ENCODE results near the gene TAC4. TPM values are rescaled to one million over a fixed set of nuclear protein-coding genes. Genes with fewer than 3 reads are reported as not detected.
A peak's percentile ranks its signal among the peaks of the same experiment; 100 is the strongest.

TAC4 gene, protein sequence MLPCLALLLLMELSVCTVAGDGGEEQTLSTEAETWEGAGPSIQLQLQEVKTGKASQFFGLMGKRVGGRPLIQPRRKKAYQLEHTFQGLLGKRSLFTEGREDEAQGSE
- total RNA-seq (not detected in 2 replicates), polyA plus RNA-seq (0.19 and 0.27 TPM in 2 replicates), polyA minus RNA-seq (not detected in 2 replicates), Bru-seq, nascent RNA (not detected), BruChase-seq, experiment 1, labeled RNA remaining after a 6-hour chase (not detected), BruChase-seq, experiment 2, labeled RNA remaining after a 2-hour chase (percentile 8 among the genes with signal in this experiment)
- 0.14 and 0.27 TPM in 2 replicates for polyA plus RNA-seq (2011; cell fraction: cytosol; rRNA removed)
- polyA plus RNA-seq (2011; cell fraction: nucleus; rRNA removed) = 0.32 TPM in 1 of 2 replicates, not detected in the other
- not detected in 2 replicates for polyA plus RNA-seq (2012)
- not detected for polyA minus RNA-seq (2011; cell fraction: cytosol; rRNA and poly(A)+ RNA removed)
- polyA minus RNA-seq (2011; cell fraction: nucleus; rRNA and poly(A)+ RNA removed) = not detected in 2 replicates
- long read RNA-seq, partial matches to known transcripts = 0 of 17 reads
- long read RNA-seq, other reads (novel, unspliced or antisense) = 17 of 17 reads

DNA sequence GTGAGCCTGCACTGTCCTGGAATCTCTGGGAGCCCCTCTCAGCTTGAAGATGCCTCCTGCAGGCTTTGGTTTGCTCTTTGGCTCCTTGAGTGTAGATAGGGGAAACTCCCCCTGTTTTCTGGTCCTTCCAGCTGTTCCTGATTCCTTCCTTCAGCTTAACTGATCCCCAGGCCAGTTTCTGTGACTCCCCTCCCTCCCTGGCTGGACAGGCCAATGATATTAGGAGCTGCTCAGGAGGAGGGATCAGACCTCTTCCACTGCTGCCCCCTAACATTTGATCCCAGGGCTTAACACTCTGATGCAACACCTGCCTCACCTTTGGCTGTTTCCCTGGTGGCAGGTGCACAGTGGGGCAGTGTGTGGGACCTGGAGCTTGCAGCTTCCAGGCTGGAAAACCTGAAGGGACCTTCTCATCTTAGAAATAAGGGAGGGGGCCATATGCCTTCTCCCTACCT, at the start of gene TAC4:
Gene TAC4 (minus strand): TSS at position 51 of the 455 bp plus-strand sequence. CDS start 52 bp downstream, outside the sequence.
- Histone ChIP-seq H3K4me3 (replicated peaks in 1 of 3; ENCODE audit: insufficient read depth in 1 of 3, low read depth in 1 of 3, low read length in 3 of 3) (no peak within 1 kb of the TSS), H3K9me1 (replicated peaks; ENCODE audit: control insufficient read depth, extremely low read depth, insufficient read depth, low read length) (no peaks in the 10 kb centered on the region), H3K27me3 (ENCODE audit: control insufficient read depth in 2 of 2, insufficient read depth in 2 of 2, low read length in 2 of 2) (no peaks in the 10 kb centered on the region), H2AFZ (ENCODE audit: low read depth, low read length) (no peak within 1 kb of the TSS), H3K79me2 (ENCODE audit: control insufficient read depth, insufficient read depth, low read length) (no peaks in the 10 kb centered on the region), H3K4me2 (ENCODE audit: insufficient read depth, low read length) (no peak within 1 kb of the TSS), H3K9ac (replicated peaks; ENCODE audit: extremely low read depth, insufficient read depth, low read length) (no peak within 1 kb of the TSS), H3K27ac (ENCODE audit: insufficient read depth, low read depth, low read length) (no peak within 1 kb of the TSS), H3K36me3 (ENCODE audit: control insufficient read depth in 2 of 2, extremely low read depth in 1 of 2, insufficient read depth in 2 of 2, low read length in 2 of 2) (peaks cover 0 to 8% of the 10 kb centered on the region in 2 experiments), H3K9me3 (replicated peaks; ENCODE audit: control insufficient read depth, insufficient read depth, low read length) (no peaks in the 10 kb centered on the region), H4K20me1 (replicated peaks; ENCODE audit: control insufficient read depth, extremely low read depth, insufficient read depth, low read length) (no peaks in the 10 kb centered on the region), H3K4me1 (ENCODE audit: control insufficient read depth, extremely low read depth, insufficient read depth, low read length) (peaks cover 14% of the 10 kb centered on the region)
- TF ChIP-seq, protein P1, sequence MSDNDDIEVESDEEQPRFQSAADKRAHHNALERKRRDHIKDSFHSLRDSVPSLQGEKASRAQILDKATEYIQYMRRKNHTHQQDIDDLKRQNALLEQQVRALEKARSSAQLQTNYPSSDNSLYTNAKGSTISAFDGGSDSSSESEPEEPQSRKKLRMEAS (IDR thresholded peaks at IDR 0.05; ENCODE audit: insufficient read depth, insufficient read length) = no peak
- TF ChIP-seq MYC (IDR thresholded peaks at IDR 0.05; ENCODE audit: low read depth, low read length) = no peak
- TF ChIP-seq, protein P2, sequence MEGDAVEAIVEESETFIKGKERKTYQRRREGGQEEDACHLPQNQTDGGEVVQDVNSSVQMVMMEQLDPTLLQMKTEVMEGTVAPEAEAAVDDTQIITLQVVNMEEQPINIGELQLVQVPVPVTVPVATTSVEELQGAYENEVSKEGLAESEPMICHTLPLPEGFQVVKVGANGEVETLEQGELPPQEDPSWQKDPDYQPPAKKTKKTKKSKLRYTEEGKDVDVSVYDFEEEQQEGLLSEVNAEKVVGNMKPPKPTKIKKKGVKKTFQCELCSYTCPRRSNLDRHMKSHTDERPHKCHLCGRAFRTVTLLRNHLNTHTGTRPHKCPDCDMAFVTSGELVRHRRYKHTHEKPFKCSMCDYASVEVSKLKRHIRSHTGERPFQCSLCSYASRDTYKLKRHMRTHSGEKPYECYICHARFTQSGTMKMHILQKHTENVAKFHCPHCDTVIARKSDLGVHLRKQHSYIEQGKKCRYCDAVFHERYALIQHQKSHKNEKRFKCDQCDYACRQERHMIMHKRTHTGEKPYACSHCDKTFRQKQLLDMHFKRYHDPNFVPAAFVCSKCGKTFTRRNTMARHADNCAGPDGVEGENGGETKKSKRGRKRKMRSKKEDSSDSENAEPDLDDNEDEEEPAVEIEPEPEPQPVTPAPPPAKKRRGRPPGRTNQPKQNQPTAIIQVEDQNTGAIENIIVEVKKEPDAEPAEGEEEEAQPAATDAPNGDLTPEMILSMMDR (IDR thresholded peaks at IDR 0.05; ENCODE audit: extremely low read depth in 1 of 2, insufficient read depth in 1 of 2, low read depth in 1 of 2, low read length in 2 of 2) = no peak
- DNase-seq (ENCODE audit: low read depth, low spot score) (no peak), FAIRE-seq (no peak)
- POLR2A ChIA-PET = no interaction called here
- dilution Hi-C loops (cut with MboI; ENCODE audit: extremely low pct_ligation_motif_present, low sequenced_read_pairs) = no loop called here
- CTCF ChIA-PET = interaction anchor here (1.4 to 2.4 kb wide), 3 partner anchors 139 to 291 kb away, joined by 4 to 5 read pairs (median 5); partner anchors contain the start of gene SLC35B1
- BruUV-seq (replicated peaks) = no TSS peak
- intact Hi-C loops (cut with micrococcal nuclease) = no loop called here
